Vagina (tissue), 2 donors: ENCODE results near the gene INHBC.

Experiments used
- CTCF ChIP-seq, 3 experiments: fragments of 450-650 bp in 2 of 3; fragments of 200-600 bp in 1 of 3; sonication (generic) in 1 of 3; IDR thresholded peaks; one replicate each; pipeline ENCODE4 v1.5.1; 2017 to 2019; ENCODE audit warnings: antibody characterized with exemption in 3 of 3, mild to moderate bottlenecking in 2 of 3, moderate library complexity in 2 of 3
- POLR2A ChIP-seq, 2 donors: fragments of 450-650 bp; IDR thresholded peaks; one replicate each; pipeline ENCODE4 v1.6.1; 2017; ENCODE audit warnings: antibody characterized with exemption in 2 of 2, mild to moderate bottlenecking in 2 of 2, moderate library complexity in 2 of 2
- POLR2AphosphoS5 ChIP-seq, 2 donors: sonication (generic); formaldehyde crosslinking; IDR thresholded peaks; one replicate each; pipeline ENCODE4 v1.9.0; 2017; ENCODE audit warnings: antibody characterized with exemption in 2 of 2, mild to moderate bottlenecking in 2 of 2, low read depth in 1 of 2; ENCODE audit not compliant: insufficient read depth in 1 of 2

GRCh38 chr12:57472391-57472790 is 37.8 kb downstream of the INHBC start:
- TF ChIP-seq CTCF (IDR thresholded peaks at IDR 0.05) (no peak), POLR2A (IDR thresholded peaks at IDR 0.05) (no peak), POLR2AphosphoS5 (IDR thresholded peaks at IDR 0.05; ENCODE audit: insufficient read depth in 1 of 2, low read depth in 1 of 2) (no peak)
